ENCODE results near the gene SPATA13.

DNA sequence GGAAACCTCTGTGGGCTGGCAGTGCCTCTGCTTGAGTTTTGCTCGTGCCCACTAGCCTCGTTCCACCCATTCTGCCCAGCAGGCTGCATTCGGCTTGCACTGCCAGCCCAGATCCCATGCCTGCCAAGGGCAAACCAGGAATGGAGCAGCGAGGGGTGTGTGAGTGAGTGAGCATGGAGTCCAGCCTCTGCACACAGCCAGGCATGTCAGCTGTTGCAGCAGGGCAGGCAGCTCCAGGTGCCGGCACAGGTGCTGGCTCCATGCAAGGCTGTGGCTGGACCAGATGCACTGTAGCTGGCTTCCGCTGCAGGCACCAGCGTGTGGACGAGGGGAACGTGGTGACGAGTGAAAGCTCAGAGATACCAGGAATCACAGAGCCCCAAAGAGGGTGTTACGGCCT lies 64.5 kb downstream of the SPATA13 start:
- TF ChIP-seq, protein P1, sequence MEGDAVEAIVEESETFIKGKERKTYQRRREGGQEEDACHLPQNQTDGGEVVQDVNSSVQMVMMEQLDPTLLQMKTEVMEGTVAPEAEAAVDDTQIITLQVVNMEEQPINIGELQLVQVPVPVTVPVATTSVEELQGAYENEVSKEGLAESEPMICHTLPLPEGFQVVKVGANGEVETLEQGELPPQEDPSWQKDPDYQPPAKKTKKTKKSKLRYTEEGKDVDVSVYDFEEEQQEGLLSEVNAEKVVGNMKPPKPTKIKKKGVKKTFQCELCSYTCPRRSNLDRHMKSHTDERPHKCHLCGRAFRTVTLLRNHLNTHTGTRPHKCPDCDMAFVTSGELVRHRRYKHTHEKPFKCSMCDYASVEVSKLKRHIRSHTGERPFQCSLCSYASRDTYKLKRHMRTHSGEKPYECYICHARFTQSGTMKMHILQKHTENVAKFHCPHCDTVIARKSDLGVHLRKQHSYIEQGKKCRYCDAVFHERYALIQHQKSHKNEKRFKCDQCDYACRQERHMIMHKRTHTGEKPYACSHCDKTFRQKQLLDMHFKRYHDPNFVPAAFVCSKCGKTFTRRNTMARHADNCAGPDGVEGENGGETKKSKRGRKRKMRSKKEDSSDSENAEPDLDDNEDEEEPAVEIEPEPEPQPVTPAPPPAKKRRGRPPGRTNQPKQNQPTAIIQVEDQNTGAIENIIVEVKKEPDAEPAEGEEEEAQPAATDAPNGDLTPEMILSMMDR (IDR thresholded peaks at IDR 0.05; ENCODE audit: low read depth, low read length), result no peak
- TF ChIP-seq EZH2phosphoT487 (IDR thresholded peaks at IDR 0.05; ENCODE audit: low read depth), result no peak

All from OCI-LY3 (cell line).